Muscle of leg (tissue), 16 donors: ENCODE data around the gene KCNRG. TPM values are rescaled to one million over a fixed set of nuclear protein-coding genes. Genes with fewer than 3 reads are reported as not detected.
"Not testable (repeated sequence)": the region's sequence is repeated elsewhere in the genome, so short reads cannot be mapped to it uniquely, and the experiment has no call there.

ENCODE experiments used
- DNase-seq: peaks from one replicate; pipeline ENCODE4 v3.0.0; 2013
- H3K27ac ChIP-seq: one replicate; pipeline ENCODE4 v1.5.1; 2013; ENCODE audit warnings: mild to moderate bottlenecking, low read length, control low read depth
- H3K27me3 ChIP-seq: one replicate; pipeline ENCODE4 v1.6.1; 2013; ENCODE audit warnings: low read length; ENCODE audit not compliant: control insufficient read depth, insufficient read depth
- H3K36me3 ChIP-seq: one replicate; pipeline ENCODE4 v1.6.1; 2013; ENCODE audit warnings: low read length; ENCODE audit not compliant: control insufficient read depth, insufficient read depth
- H3K4me1 ChIP-seq: one replicate; pipeline ENCODE4 v1.6.1; 2013; ENCODE audit warnings: low read length; ENCODE audit not compliant: control insufficient read depth, insufficient read depth
- H3K4me3 ChIP-seq: one replicate; pipeline ENCODE4 v1.5.1; 2013; ENCODE audit warnings: low read length, control low read depth
- H3K9me3 ChIP-seq: replicated peaks from 2 replicates; pipeline ENCODE4 v1.6.1; 2013; ENCODE audit warnings: low read depth, low read length; ENCODE audit not compliant: control insufficient read depth
- WGBS: methylation state at CpG from one replicate; pipeline ENCODE4 v1.1.5; 2013; ENCODE audit warnings: missing lambda C conversion rate; ENCODE audit not compliant: insufficient coverage; 5-methylcytosine and 5-hydroxymethylcytosine counted together
- long read RNA-seq, 11 donors: transcript quantifications; one replicate each; lab custom pipeline, GENCODE V29; 2026
- polyA plus RNA-seq, 8 donors: library from polyadenylated mRNA; unstranded; fragments of 120-200 nt; gene quantifications; one replicate each; pipeline versions ENCODE4 v1.2.1 to v1.2.3, GENCODE V29; 2013; ENCODE audit warnings: inconsistent platforms in 1 of 8, low replicate concordance in 1 of 8; ENCODE audit not compliant: insufficient read length in 8 of 8, insufficient read depth in 1 of 8
- total RNA-seq: library from RNA; stranded (reverse); fragments of 120-200 nt; gene quantifications from one replicate; pipeline ENCODE4 v1.2.4, GENCODE V29; 2013

KCNRG gene
- total RNA-seq (2.1 TPM), polyA plus RNA-seq (1 to 10 TPM in 4 of 8 donors, under 1 TPM in 4; 0.38 to 1.6 (median 1.2) TPM)
- long read RNA-seq, donor 1: 0 reads
- long read RNA-seq, donor 2: 0 reads
- long read RNA-seq, donor 3: 0 reads
- long read RNA-seq, donor 4: 0 reads
- long read RNA-seq, donor 5: 0 reads
- long read RNA-seq, donor 6: 0 reads
- long read RNA-seq, donor 7: 0 reads
- long read RNA-seq, donor 8: 0 reads
- long read RNA-seq, donor 9: 0 reads
- long read RNA-seq, donor 10: 0 reads
- long read RNA-seq, donor 11: 0 reads

GRCh38 chr13:50015258-50015657 is at the start of gene KCNRG:
Gene KCNRG (plus strand): TSS chr13:50015444. CDS start chr13:50015494, 50 bp downstream.
- H3K4me1 ChIP-seq: no peaks in the 10 kb centered on the region
- H3K27me3 ChIP-seq: no peaks in the 10 kb centered on the region
- no peak within 1 kb of the TSS for H3K27ac ChIP-seq
- peaks cover 25% of the 10 kb centered on the region for H3K36me3 ChIP-seq
- H3K4me3 ChIP-seq: no peak within 1 kb of the TSS
- H3K9me3 ChIP-seq: no peaks in the 10 kb centered on the region
- no CpG with 5 or more reads among the region's 5 CpGs for WGBS
- DNase-seq: peak; percentile 52

GRCh38 chr13:49967456-49967855 is 47.8 kb upstream of the KCNRG start:
- H3K27me3 ChIP-seq: no peaks in the 10 kb centered on the region
- no peak overlapping the region for H3K27ac ChIP-seq
- no peak for DNase-seq
- WGBS: no CpG with 5 or more reads among the region's 4 CpGs
- peaks cover 20% of the 10 kb centered on the region for H3K9me3 ChIP-seq
- H3K36me3 ChIP-seq: peaks cover 7% of the 10 kb centered on the region
- no peaks in the 10 kb centered on the region for H3K4me1 ChIP-seq
- no peak overlapping the region for H3K4me3 ChIP-seq

GRCh38 chr13:49972709-49973108 is 42.5 kb upstream of the KCNRG start:
- 100% methylated on average over 1 of the region's 4 CpGs for WGBS
- no peak for DNase-seq
- H3K4me3 ChIP-seq: no peak overlapping the region
- H3K9me3 ChIP-seq: no peaks in the 10 kb centered on the region
- peaks cover 7% of the 10 kb centered on the region for H3K36me3 ChIP-seq
- no peaks in the 10 kb centered on the region for H3K4me1 ChIP-seq
- no peaks in the 10 kb centered on the region for H3K27me3 ChIP-seq
- no peak overlapping the region for H3K27ac ChIP-seq

GRCh38 chr13:49975826-49976225 is 39.4 kb upstream of the KCNRG start:
- no peaks in the 10 kb centered on the region for H3K9me3 ChIP-seq
- H3K36me3 ChIP-seq: peaks cover 3% of the 10 kb centered on the region
- H3K4me1 ChIP-seq: peaks cover 2% of the 10 kb centered on the region
- no peak overlapping the region for H3K27ac ChIP-seq
- no peak overlapping the region for H3K4me3 ChIP-seq
- no peaks in the 10 kb centered on the region for H3K27me3 ChIP-seq
- no peak for DNase-seq
- no CpG with 5 or more reads among the region's 1 CpG for WGBS

GRCh38 chr13:49976314-49977258 is 38.7 kb upstream of the KCNRG start:
- 64% methylated on average over 4 of the region's 8 CpGs for WGBS

GRCh38 chr13:49977992-49978391 is 37.3 kb upstream of the KCNRG start:
- DNase-seq: no peak
- no peak overlapping the region for H3K27ac ChIP-seq
- 65% methylated on average over 3 of the region's 3 CpGs for WGBS

More at GRCh38 chr13:49976314-49977258, 38.7 kb upstream of the KCNRG start:
- DNase-seq: peak; percentile 67
- peaks cover 3% of the 10 kb centered on the region for H3K36me3 ChIP-seq
- H3K4me1 ChIP-seq: peaks cover 2% of the 10 kb centered on the region
- no peaks in the 10 kb centered on the region for H3K27me3 ChIP-seq
- H3K4me3 ChIP-seq: no peak overlapping the region
- no peak overlapping the region for H3K27ac ChIP-seq
- no peaks in the 10 kb centered on the region for H3K9me3 ChIP-seq

GRCh38 chr13:49980266-49980665 is 35.0 kb upstream of the KCNRG start:
- Histone ChIP-seq H3K4me1 (peaks cover 2% of the 10 kb centered on the region), H3K4me3 (no peak overlapping the region), H3K9me3 (no peaks in the 10 kb centered on the region), H3K27ac (no peak overlapping the region), H3K36me3 (peaks cover 6% of the 10 kb centered on the region), H3K27me3 (no peaks in the 10 kb centered on the region)
- no peak for DNase-seq

More at GRCh38 chr13:49977992-49978391, 37.3 kb upstream of the KCNRG start:
- Histone ChIP-seq H3K4me3 (no peak overlapping the region), H3K4me1 (peaks cover 2% of the 10 kb centered on the region), H3K27me3 (no peaks in the 10 kb centered on the region), H3K9me3 (no peaks in the 10 kb centered on the region), H3K36me3 (peaks cover 6% of the 10 kb centered on the region)

- Histone ChIP-seq H3K9me3 (no peaks in the 10 kb centered on the region), H3K27ac (no peak overlapping the region), H3K4me1 (no peaks in the 10 kb centered on the region), H3K4me3 (no peak overlapping the region), H3K36me3 (peaks cover 9% of the 10 kb centered on the region), H3K27me3 (no peaks in the 10 kb centered on the region)
- DNase-seq: no peak
- no CpG with 5 or more reads among the region's 2 CpGs for WGBS
Measured at GRCh38 chr13:49985129-49985528, 30.1 kb upstream of the KCNRG start.

GRCh38 chr13:49986471-49986870 is 28.8 kb upstream of the KCNRG start:
- Histone ChIP-seq H3K4me3 (no peak overlapping the region), H3K27me3 (no peaks in the 10 kb centered on the region), H3K27ac (no peak overlapping the region), H3K36me3 (peaks cover 12% of the 10 kb centered on the region), H3K9me3 (no peaks in the 10 kb centered on the region), H3K4me1 (no peaks in the 10 kb centered on the region)
- DNase-seq: no peak
- WGBS: no CpG with 5 or more reads among the region's 7 CpGs

- not testable (repeated sequence) for H3K4me3 ChIP-seq, H3K9me3 ChIP-seq, H3K27me3 ChIP-seq, DNase-seq, H3K4me1 ChIP-seq, H3K27ac ChIP-seq, H3K36me3 ChIP-seq
- no CpG with 5 or more reads among the region's 6 CpGs for WGBS
Measured at GRCh38 chr13:49990612-49991011, 24.6 kb upstream of the KCNRG start.
